ENCODE measurements around the gene WDR46.
A peak's percentile ranks its signal among the peaks of the same experiment; 100 is the strongest.

WDR46 gene

GRCh38 chr6:33288921-33289783 lies at the start of gene WDR46, which contains the start of gene PFDN6:
TSS of gene WDR46 (minus strand) at chr6:33289239. CDS start at chr6:33289170, 69 bp downstream.
TSS of gene PFDN6 (plus strand) at chr6:33289601. CDS start at chr6:33289857, 256 bp downstream.
- DNase-seq, result peak in 57 of 58 donors; percentile 31 to 99 (median 85)

DNA sequence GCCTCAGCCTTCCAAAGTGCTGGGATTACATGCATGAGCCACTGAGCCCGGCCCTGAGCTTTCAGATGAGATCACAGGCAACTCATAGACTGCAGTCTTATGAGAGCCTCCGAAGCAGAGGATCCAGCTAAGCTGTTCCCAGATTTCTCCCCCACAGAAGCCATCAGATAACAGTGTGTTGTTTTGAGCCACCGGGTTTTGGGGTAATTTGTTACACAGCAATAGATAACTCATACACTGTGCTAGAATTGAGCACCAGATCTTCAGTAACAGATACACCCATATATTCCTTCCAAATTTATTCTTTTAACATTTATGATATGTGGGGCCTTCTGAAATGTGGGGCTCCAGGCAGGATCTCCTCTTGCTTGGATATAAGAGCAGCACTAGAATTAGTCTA lies 47.5 kb upstream of the WDR46 start:
- no peak for DNase-seq

- DNase-seq, result no peak
These were observed 46.9 kb upstream of the WDR46 start for GRCh38 chr6:33335916-33336315.

DNA sequence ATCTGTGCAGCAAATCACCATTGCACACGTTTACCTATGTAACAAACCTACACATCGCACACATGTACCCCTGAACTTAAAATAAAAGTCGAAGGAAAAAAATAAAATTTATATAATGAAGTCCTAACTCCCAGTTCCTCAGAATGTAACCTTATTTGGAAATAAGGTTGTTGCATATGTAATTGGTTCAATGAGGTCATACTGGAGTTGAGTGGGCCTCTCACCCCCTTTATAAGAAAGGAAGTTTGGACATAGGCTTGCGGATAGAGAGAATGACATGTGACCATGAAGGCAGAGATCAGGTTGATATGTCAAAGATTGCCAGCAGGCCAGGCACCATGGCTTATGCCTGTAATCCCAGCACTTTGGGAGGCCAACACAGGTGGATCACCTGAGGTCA lies 44.6 kb upstream of the WDR46 start:
- no peak for DNase-seq

DNA sequence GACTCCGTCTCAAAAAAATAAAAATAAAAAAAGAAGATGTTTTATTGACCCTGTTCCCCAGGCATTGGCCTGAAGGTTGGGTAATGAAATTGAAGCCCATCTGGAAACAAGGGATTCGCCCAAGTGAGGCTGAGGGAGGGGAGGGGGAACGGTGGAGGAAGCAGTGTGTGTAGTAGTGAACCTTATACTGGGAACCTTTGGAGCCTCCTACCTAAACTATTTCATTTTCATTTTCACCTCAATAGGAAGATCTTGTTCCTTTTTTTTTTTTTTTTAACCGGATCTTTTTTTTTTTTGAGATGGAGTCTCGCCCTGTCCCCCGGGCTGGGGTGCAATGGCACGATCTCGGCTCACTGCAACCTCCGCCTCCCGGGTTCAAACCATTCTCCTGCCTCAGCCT lies 41.7 kb upstream of the WDR46 start:
- DNase-seq, result no peak

- DNase-seq, result no peak
These were observed 40.0 kb upstream of the WDR46 start for GRCh38 chr6:33329058-33329457.

- no peak for DNase-seq
These were observed 35.1 kb upstream of the WDR46 start for GRCh38 chr6:33324125-33324524.

- peak in 3 of 58 donors; percentile 39 to 54 (median 49) for DNase-seq
These were observed 34.5 kb upstream of the WDR46 start for GRCh38 chr6:33323623-33323948.

DNA sequence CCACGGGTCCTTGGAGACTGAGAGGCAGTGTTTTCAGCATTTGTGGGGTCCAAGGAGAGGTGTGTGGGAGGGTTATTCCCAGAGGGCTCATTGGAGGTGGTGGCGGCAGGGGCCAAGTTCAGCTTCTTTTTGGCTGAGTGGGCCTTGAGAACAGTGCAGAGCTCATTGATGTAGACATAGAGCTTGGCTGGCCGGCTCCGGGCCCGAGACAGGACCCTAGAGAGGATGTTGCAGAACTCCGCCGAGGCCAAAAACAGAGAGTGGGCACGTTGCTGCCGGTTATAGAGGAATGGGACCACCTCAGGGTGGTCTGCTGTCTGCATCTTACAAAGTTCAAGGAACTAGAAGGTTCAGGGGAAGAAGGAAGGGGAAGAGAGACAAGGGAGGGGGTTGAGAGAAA lies 32.2 kb upstream of the WDR46 start:
- DNase-seq, result no peak

DNA sequence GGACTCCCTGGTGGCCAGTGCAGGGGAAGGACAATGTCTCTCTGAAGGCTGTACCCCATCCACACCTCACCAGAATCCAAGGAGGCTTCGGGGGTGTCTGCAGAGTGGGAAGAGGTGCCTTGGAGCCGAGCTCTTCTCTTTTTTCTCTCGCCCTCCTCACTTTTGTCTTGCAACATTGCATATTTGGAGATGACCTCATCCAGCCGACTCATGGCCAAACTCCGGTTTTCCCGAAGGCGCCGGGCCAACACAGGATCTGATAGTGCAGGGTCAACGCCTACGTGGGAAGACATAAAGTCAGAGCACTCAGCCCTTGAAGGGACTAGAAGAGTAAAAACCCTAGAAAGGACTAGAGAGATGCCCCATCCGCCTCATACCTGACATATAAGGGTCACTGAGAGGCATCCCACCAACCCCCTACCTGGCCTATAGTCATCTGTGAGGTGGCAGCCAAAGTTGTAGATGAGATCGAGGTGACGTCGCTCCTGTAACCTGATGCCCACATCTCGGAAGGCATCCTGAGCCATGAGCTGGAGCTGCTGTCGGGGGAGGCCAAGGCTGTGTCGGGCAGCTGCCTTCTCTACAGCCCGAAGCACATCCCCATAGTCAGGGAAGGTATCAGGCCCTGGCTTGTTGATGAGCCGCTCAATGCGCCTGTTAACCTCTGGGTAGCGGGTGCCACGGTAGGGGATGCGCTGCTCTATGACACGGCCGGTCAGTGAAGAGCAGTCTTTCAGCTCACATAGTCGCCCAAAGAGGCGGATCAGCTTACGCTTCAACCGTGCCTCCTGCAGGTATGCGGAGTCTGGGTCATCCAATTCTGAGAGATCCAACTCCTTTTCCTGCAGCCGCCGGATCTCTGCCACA lies 31.5 kb upstream of the WDR46 start:
- no peak for DNase-seq

DNA sequence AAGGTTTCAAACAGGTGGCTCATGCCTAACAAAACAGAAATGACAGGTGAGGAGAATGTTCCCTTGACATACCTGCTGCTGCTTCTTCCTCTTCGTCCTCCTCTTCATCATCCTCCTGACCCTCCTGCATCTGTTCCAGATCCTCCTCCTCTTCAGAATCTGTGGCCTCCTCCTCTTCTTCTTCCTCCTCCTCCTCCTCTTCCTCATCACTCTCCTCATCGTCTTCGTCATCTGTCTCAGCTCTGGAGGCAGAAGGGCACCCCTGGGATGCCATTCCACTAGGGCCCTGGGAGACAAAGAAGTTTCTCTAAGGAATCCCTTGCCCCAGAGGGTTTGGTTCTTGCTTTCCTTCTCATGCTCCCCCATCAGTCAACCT lies 30.9 kb upstream of the WDR46 start:
- no peak for DNase-seq

GRCh38 chr6:33318426-33319073 lies 29.5 kb upstream of the WDR46 start:
- no peak for DNase-seq

DNA sequence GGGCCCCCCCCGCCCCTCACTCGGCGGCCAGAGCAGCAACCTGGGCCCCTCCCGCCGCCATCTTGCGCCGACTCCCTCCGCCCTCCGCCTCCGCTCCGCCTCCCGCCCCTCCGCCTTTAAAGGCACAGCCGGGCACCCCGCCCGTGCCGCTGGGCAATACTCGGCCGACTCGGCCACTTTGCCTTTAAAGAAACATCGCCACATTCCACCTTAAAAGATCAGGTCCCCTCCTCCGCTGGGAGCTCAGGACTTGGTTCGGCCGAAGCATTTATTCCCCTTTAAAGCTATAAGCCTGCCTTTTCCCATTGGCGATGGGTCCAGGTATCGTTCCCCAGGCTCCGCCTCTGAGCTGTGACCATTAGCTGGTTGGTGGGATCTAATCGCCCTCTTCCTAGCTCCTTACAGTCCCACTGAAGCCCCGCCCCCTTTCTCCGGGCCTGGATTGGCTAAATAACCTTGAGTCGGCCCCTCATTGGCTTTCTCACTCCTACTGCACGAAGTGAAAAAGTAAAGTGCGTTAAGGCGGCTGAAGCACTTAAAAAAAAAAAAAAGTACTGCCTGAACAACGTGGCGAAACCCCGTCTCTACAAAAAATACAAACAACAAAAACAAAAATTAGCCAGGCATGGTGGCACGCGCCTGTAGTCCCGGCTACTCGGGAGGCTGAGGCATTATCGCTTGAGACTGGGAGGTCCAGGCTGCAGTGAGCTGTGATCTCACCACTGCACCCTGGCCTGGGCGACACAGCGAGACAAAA lies 28.8 kb upstream of the WDR46 start, which contains the start of gene ZBTB22:
ZBTB22 (minus strand) TSS at position 76 of the 757 bp plus-strand sequence. CDS start 828 bp downstream, outside the sequence.
- peak; percentile 43 to 99 (median 97) for DNase-seq

- DNase-seq, result peak in 11 of 58 donors; percentile 47 to 85 (median 75)
These were observed 28.3 kb upstream of the WDR46 start for GRCh38 chr6:33317419-33317668.

GRCh38 chr6:33316603-33317418 lies 27.8 kb upstream of the WDR46 start:
- DNase-seq, result no peak

GRCh38 chr6:33315793-33316602 lies 27.0 kb upstream of the WDR46 start:
- no peak for DNase-seq

DNA sequence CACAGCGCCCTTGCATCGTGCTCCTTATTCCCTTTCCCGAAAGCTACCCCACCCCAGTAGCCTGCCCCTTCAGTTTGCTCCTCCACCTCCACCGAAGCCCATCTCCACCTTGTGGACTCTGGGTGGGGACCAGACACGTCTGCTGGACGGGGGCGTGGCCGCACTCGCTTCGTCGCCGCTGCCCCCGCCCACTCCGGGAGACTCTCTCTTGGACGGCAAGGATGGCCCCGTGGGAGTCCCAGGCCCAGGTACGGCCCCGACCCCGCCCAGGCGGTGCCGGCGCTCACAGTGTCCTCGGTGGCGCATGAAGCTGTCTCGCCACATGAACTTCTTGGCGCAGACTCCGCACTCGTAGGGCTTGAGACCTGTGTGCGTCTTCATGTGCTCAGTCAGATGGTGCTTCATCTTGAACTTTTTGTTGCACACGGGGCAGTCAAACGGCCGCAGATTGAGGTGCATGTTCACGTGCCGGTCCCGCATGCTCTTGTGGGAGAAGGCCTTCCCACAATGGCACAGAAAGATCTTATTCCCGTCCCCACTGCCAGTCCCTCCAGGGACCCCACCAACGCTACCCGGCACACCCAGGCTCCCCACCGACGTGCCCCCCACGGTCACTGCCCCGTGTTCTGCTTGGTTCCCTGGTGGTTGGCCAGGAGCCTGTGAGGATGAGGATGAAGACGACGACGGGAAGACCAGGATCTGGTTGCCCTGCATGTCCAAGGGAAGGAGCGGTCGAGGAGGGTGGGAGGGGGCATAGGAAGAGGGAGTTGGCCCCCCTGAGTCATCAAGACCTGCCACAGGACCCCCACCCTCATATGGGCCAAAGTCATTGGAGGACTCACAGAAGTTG lies 26.1 kb upstream of the WDR46 start:
- no peak for DNase-seq

DNA sequence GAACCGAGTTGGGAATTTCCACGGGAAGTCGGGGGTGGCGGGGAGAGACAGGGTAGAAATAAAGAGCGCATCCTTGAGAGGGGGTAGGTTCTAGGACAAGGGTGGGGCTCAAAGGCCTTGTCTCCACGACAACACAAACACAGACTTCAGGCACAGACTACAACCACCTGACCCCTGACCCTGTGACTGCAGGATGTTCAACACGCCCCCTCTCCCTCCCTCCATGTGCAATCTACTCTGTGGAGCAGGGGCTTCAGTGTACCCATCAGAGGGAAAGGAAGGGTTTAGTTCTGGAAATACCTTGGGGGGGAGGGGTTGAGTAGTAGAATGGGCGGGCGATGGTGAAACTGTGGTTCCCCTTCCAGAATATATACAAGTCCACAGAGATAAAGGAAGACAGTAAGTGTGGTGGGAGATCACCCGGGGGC lies 25.5 kb upstream of the WDR46 start:
- peak in 34 of 58 donors; percentile 5 to 65 (median 34) for DNase-seq
